Suppressor macrophage (primary cell): Measurements from ENCODE around the gene DDX1.
"Not testable (repeated sequence)": the region's sequence is repeated elsewhere in the genome, so short reads cannot be mapped to it uniquely, and the experiment has no call there.

ENCODE experiments used
- DNase-seq, 4 experiments: peaks; one replicate each; pipeline ENCODE4 v3.0.0-alpha.2; 2020 to 2022

Gene DDX1

DNA sequence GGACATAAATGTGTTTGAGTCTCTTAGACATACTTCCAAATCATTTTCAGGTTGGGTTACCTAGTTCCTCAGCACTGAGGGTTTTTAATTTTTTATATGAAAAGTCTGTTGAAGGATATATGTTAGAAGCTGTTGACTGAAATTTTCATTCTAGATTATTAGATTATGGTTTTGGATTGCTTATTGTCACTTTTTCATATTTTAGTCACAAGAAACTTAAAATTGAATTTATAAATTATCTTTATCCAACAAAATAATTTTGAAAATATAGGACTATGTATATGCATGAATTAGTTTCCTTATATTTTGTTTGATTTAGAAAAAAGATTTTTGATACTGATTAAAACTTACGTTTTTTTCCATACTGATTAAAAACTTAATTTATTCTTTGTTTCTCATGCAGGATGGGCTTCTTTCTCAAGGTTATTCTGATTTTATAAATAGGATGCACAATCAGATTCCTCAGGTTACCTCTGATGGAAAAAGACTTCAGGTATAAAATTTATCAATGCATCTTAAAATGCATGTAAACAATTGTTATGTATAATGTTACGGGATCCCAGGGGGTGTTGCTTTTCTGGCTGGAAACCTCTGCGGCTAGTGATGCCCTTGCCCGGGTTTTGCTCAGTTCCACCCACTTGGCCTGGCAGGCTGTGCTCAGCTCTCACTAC, 26.2 kb downstream of the DDX1 start:
- DNase-seq: no peak

GRCh38 chr2:15618449-15618855, 26.8 kb downstream of the DDX1 start:
- DNase-seq: no peak

DNA sequence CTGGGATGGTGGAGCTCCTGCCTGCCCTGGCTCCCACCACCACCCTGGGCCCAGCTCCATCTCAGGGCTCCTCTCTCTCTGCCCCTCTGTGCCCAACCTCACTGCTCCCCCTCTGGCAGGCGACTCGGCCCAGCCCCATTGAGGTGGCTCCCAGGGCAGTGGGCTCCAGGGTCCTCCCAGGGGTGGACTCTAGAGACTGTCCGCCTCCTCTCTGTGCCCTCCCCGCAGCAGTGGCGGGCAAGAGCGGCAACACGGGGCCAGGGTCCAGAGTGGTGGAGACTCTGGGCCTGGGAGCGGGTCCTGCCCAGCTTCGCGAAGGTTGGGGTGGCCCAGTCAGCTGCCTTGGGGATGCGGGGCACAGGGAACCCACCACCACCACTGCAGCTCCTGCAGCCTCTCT, 27.4 kb downstream of the DDX1 start:
- DNase-seq: no peak

DNA sequence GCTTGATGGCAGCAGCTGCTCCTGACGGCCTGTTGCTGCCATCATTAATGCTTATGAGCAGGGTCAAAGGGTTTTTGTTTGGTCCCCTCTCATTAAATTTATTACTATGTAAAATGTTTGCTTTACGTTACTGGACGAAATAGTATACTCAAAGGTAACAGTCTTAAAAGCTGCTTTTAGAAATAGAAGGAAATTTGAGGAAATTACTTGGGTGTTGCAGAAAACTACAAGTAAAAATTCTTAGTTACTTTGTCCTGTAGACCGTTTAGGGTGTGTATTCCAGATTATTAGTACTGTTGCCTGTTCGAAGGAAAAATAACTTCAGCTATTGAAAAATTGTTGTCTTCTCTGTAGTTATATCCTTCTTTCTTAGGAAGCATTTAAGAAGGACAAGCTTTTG, 27.8 kb downstream of the DDX1 start:
- DNase-seq: no peak

DNA sequence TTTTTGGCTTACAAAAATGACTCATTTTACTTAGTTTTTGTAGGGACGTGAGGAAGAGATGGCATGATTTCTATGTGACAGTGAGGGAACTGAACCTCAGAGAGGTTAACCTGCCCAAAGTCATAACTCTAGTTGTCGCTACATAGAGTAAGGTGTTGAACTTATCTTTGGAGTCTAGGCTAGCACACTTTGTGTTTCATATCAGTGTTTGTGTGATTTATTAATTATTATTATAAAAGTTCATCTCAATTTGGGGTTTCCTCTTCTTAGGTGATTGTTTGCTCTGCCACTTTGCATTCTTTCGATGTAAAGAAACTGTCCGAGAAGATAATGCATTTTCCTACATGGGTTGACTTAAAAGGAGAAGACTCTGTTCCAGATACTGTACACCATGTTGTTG, 28.3 kb downstream of the DDX1 start:
- DNase-seq: no peak

GRCh38 chr2:15620340-15620739, 28.7 kb downstream of the DDX1 start:
- DNase-seq: no peak

GRCh38 chr2:15620857-15621471, 29.3 kb downstream of the DDX1 start:
- DNase-seq: no peak

- DNase-seq: not testable (repeated sequence)
Observed at GRCh38 chr2:15621472-15621870, 29.8 kb downstream of the DDX1 start.

- no peak for DNase-seq
Observed at GRCh38 chr2:15622214-15622613, 30.5 kb downstream of the DDX1 start.

- DNase-seq: no peak
Observed at GRCh38 chr2:15622614-15623480, 31.2 kb downstream of the DDX1 start.

DNA sequence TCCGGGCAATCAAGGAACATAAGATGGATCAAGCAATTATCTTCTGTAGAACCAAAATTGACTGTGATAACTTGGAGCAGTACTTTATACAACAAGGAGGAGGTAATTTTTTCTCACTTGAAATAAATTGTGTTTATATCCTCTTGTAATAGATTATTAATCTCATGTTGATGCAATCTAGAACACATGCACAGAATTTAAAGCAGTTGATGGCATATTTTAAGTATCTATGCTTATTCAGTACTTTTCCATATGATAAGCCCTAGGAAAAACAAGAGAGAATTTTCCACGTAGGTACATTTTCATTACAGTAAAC, 31.8 kb downstream of the DDX1 start:
- DNase-seq: no peak

DNA sequence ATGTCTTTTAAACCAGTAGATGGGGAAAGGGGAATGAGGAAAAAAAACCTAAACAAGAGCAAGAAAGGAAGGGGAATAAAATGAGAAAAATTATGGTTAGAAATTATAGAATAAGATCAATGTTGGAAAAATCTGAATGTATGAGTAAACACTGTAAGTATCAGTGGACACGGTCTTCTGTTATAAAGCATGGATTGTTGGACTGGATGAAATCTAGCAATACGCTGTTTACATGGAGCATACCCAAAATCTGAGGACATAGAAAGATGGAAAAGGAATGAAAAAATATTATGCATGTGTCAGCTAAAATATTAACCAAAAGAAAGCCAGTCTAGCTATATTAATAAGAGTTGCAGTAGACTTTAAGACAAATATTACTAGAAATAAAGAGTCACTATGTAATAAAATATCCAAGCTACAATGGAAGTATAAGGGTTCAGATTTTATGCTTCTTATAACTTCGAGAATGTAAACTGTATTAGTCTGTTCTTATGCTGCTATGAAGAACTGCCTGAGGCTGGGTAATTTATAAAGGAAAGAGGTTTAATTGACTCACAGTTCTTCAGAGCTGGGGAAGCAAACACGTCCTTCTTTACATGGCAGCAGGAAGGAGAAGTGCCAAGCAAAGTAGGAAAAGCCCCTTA, 32.4 kb downstream of the DDX1 start:
- no peak for DNase-seq

DNA sequence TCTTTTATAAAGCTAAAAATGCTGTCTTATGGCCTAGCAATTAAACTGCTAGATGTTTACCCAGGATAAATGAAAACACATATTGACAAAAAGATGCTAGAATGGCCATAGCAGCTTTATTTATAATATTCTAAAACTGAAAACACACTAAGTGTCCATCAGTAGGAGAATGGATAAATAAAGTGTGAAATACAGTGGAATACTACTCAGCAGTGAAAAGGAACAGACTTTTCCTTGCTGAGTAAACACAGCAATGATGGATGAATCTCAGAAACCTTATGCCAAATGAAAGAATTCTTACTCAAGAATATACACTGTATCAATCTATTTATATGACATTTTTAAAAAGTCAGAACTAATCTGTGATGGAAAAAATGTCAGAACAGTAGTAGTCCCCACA, 33.2 kb downstream of the DDX1 start:
- no peak for DNase-seq

- DNase-seq: no peak
Observed at GRCh38 chr2:15625344-15626036, 33.8 kb downstream of the DDX1 start.

DNA sequence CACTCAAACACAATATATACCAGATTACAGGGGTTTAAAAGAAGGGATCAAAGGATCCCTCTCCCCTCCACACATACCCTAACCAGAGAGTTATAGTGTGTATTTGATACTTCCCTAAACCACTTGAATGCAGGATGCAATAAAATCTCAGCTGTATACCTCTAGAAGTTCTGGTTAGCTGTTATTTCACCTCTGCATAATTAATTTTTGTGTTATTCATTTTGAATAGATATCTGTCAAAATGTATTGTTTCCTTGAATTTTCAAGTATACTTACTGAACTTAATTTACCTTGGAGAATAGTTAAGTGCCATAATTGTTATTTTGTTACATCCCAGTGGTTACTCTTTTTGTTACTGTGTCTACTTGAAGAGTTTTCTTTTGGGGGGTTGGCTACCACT, 34.5 kb downstream of the DDX1 start:
- DNase-seq: no peak

- no peak for DNase-seq
Observed at GRCh38 chr2:15626967-15627366, 35.3 kb downstream of the DDX1 start.

- no peak for DNase-seq
Observed at GRCh38 chr2:15627817-15628684, 36.4 kb downstream of the DDX1 start.

- DNase-seq: no peak
Observed at GRCh38 chr2:15628899-15629855, 37.5 kb downstream of the DDX1 start.

DNA sequence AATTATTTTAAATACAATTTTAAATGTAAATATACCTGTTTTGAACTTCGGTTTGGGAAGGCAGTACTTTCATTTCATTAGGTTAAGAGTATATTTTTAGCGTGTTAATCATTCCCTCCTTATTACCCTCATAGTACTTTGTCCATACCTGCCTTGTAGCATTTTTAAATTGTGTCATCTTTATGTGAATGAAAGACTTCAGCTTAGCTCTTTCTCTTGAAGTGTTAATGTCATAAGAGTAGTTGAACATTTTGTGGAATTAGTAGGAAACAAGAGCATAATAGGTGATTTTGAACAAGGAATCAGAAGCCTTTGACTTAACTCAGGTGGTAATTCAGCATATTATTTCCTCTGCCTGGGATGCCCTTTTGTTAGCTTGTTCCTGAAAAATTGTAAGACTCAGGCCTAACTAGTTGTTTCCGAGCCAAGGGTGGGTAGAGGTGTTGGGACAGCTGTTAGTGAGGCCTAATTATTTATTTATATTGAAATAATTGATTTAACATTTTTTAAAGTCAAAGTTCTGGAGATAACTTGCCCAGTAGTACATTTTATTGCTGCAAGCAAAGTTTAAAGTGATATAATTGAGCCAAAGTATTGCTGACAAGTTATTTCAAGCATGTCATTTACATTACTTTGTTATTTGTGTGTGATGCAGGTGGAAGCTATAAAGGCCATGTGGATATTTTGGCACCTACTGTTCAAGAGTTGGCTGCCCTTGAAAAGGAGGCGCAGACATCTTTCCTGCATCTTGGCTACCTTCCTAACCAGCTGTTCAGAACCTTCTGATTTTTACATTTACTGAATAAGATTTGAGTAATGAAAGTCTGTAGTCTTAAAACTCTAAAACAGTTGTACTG, 38.7 kb downstream of the DDX1 start:
- no peak for DNase-seq
